ENCODE measurements around the gene ITGAV. TPM values are rescaled to one million over a fixed set of nuclear protein-coding genes. Genes with fewer than 3 reads are reported as not detected.

Gene ITGAV
- total RNA-seq, 1 experiment from 2014 or later: 26.9 TPM

GRCh38 chr2:186675380-186675779 is 85.5 kb downstream of the ITGAV start:
- Histone ChIP-seq H3K9me3 (ENCODE audit: control insufficient read depth, low read depth, low read length) (peaks cover 6% of the 10 kb centered on the region), H4K8ac (replicated peaks; ENCODE audit: insufficient read length, low read depth, low read length) (no peak overlapping the region), H2BK120ac (ENCODE audit: low read depth, low read length, poor library complexity, severe bottlenecking) (no peak overlapping the region), H3K79me2 (ENCODE audit: insufficient read depth, low read length) (no peaks in the 10 kb centered on the region), H3K4me2 (ENCODE audit: insufficient read depth, insufficient read length, low read length) (no peak overlapping the region), H3K27ac (ENCODE audit: insufficient read length, low read depth, low read length) (no peak overlapping the region), H2BK15ac (ENCODE audit: low read depth, low read length) (no peak overlapping the region), H3K23ac (ENCODE audit: insufficient read length, low read depth, low read length) (no peak overlapping the region), H2AFZ (ENCODE audit: low read length) (no peak overlapping the region), H3K56ac (ENCODE audit: insufficient read length, low read depth, low read length) (no peak overlapping the region), H2BK12ac (ENCODE audit: insufficient read length, low read depth, low read length) (no peak overlapping the region), H3K4ac (ENCODE audit: low read depth, low read length) (no peak overlapping the region), H3K9ac (ENCODE audit: extremely low read depth, insufficient read length, low read length) (no peak overlapping the region), H4K20me1 (ENCODE audit: control insufficient read depth, insufficient read depth, insufficient read length) (no peaks in the 10 kb centered on the region), H2BK5ac (ENCODE audit: insufficient read length, low read length) (no peak overlapping the region), H3K23me2 (ENCODE audit: insufficient read length, low read depth, low read length, poor library complexity, severe bottlenecking) (no peaks in the 10 kb centered on the region), H3K4me1 (ENCODE audit: insufficient read depth, low read length) (no peaks in the 10 kb centered on the region), H2AK5ac (ENCODE audit: insufficient read length, low read length) (no peak overlapping the region), H3K79me1 (ENCODE audit: insufficient read depth, low read depth, low read length, poor library complexity, severe bottlenecking) (no peaks in the 10 kb centered on the region), H4K91ac (ENCODE audit: insufficient read length, low read depth, low read length) (no peak overlapping the region), H3K27me3 (ENCODE audit: insufficient read depth, low read length) (no peaks in the 10 kb centered on the region), H4K5ac (ENCODE audit: insufficient read length, low read depth, low read length) (no peak overlapping the region), H3K14ac (ENCODE audit: insufficient read depth, low read length) (no peak overlapping the region), H3T11ph (ENCODE audit: low read length) (no peak overlapping the region), H3K18ac (ENCODE audit: insufficient read length, low read depth, low read length) (no peak overlapping the region), H2BK20ac (ENCODE audit: low read depth, low read length, poor library complexity, severe bottlenecking) (no peak overlapping the region)
- no CpG with 5 or more reads among the region's 1 CpG for WGBS (ENCODE audit: extremely low coverage, insufficient read length, low lambda C conversion rate)
- no peak for DNase-seq
- TF ChIP-seq CTCF (conservative IDR thresholded peaks at IDR 0.05): no peak
- Mint-ChIP-seq H3K9me3 (peaks cover 14 to 15% of the 10 kb centered on the region in 2 experiments), H3K36me3 (ENCODE audit: insufficient read depth in 1 of 3, low read depth in 3 of 3) (peaks cover 33 to 43% (median 39%) of the 10 kb centered on the region in 3 experiments), H3K27ac (no peak overlapping the region), H3K27me3 (ENCODE audit: low read depth) (no peaks in the 10 kb centered on the region), H3K4me3 (no peak overlapping the region), H3K4me1 (no peaks in the 10 kb centered on the region)
